ENCODE data around the gene TBC1D17. TPM values are rescaled to one million over a fixed set of nuclear protein-coding genes. Genes with fewer than 3 reads are reported as not detected.

The TBC1D17 gene
- total and polyA plus RNA-seq, 8 donors = 10.5 to 77.1 (median 35.3) TPM

GRCh38 chr19:49895566-49896297 lies 18.2 kb downstream of the TBC1D17 start:
- Histone ChIP-seq H3K36me3 (no peaks in the 10 kb centered on the region), H3K9me3 (no peaks in the 10 kb centered on the region), H3K27ac (peak overlapping the region in 1 of 5 donors; percentile 66), H3K4me3 (no peak overlapping the region), H3K27me3 (peaks cover 0 to 29% (median 4%) of the 10 kb centered on the region in 3 donors), H3K4me1 (peaks cover 12 to 25% (median 18%) of the 10 kb centered on the region in 4 donors)
- intact Hi-C loops (cut with DNase I; ENCODE audit: low total_unique reads) = no loop called here
- DNase-seq = no peak
- 62 to 75% (median 65%) methylated on average over 14 to 17 of the region's 17 CpGs for WGBS, 5 donors
- TF ChIP-seq EP300 (IDR thresholded peaks at IDR 0.05) (no peak), CTCF (IDR thresholded peaks at IDR 0.05) (no peak), POLR2AphosphoS5 (IDR thresholded peaks at IDR 0.05) (no peak), POLR2A (IDR thresholded peaks at IDR 0.05) (no peak)

GRCh38 chr19:49896863-49897621 lies 19.5 kb downstream of the TBC1D17 start, which contains the start of gene IL4I1:
Gene IL4I1 (minus strand): TSS chr19:49896887. CDS start chr19:49896160, 727 bp downstream.
- intact Hi-C loops (cut with DNase I; ENCODE audit: low total_unique reads) = no loop called here
- Histone ChIP-seq H3K27me3 (peaks cover 0 to 19% (median 0%) of the 10 kb centered on the region in 3 donors), H3K9me3 (no peaks in the 10 kb centered on the region), H3K27ac (peak within 1 kb of the TSS in 3 of 5 donors; percentile 46 to 66 (median 55)), H3K4me3 (peak within 1 kb of the TSS in 1 of 4 donors; percentile 14), H3K36me3 (no peaks in the 10 kb centered on the region), H3K4me1 (peaks cover 12 to 21% (median 13%) of the 10 kb centered on the region in 4 donors)
- no peak for TF ChIP-seq POLR2AphosphoS5 (IDR thresholded peaks at IDR 0.05)
- TF ChIP-seq POLR2A (IDR thresholded peaks at IDR 0.05) = no peak
- no peak for TF ChIP-seq CTCF (IDR thresholded peaks at IDR 0.05)
- DNase-seq = peak in 1 of 2 donors; percentile 57
- WGBS, 5 donors = 28 to 41% (median 33%) methylated on average over 12 to 20 of the region's 20 CpGs

GRCh38 chr19:49904136-49904535 lies 26.6 kb downstream of the TBC1D17 start:
- no peak for DNase-seq
- TF ChIP-seq EP300 (IDR thresholded peaks at IDR 0.05) = no peak
- TF ChIP-seq POLR2A (IDR thresholded peaks at IDR 0.05) = no peak
- TF ChIP-seq POLR2AphosphoS5 (IDR thresholded peaks at IDR 0.05) = no peak
- TF ChIP-seq CTCF (IDR thresholded peaks at IDR 0.05) = no peak
- WGBS, 5 donors = 51 to 73% (median 63%) methylated on average over 6 of the region's 6 CpGs

GRCh38 chr19:49906879-49907564 lies 29.5 kb downstream of the TBC1D17 start:
- H3K27ac ChIP-seq = no peak overlapping the region
- no peak overlapping the region for H3K4me3 ChIP-seq
- H3K27me3 ChIP-seq = no peaks in the 10 kb centered on the region
- H3K36me3 ChIP-seq = peaks cover 23 to 53% (median 47%) of the 10 kb centered on the region in 4 donors
- peaks cover 0 to 14% (median 6%) of the 10 kb centered on the region in 4 donors for H3K4me1 ChIP-seq
- TF ChIP-seq POLR2A (IDR thresholded peaks at IDR 0.05) = no peak
- intact Hi-C loops (cut with DNase I; ENCODE audit: low total_unique reads) = no loop called here
- DNase-seq = no peak
- H3K9me3 ChIP-seq = no peaks in the 10 kb centered on the region
- 91 to 95% (median 94%) methylated on average over 16 of the region's 16 CpGs for WGBS, 5 donors

More at GRCh38 chr19:49904136-49904535, 26.6 kb downstream of the TBC1D17 start:
- intact Hi-C loops (cut with DNase I; ENCODE audit: low total_unique reads) = no loop called here
- H3K9me3 ChIP-seq = no peaks in the 10 kb centered on the region
- H3K27ac ChIP-seq = no peak overlapping the region
- no peaks in the 10 kb centered on the region for H3K27me3 ChIP-seq
- H3K4me1 ChIP-seq = no peaks in the 10 kb centered on the region
- peaks cover 20 to 36% (median 33%) of the 10 kb centered on the region in 4 donors for H3K36me3 ChIP-seq
- H3K4me3 ChIP-seq = no peak overlapping the region

All from stomach (tissue), 9 donors.